ENCODE data around the gene ZDHHC14. TPM values are rescaled to one million over a fixed set of nuclear protein-coding genes. Genes with fewer than 3 reads are reported as not detected.

Gene ZDHHC14
- total RNA-seq, 1 donor from 2014 or later: 26.1 TPM

DNA sequence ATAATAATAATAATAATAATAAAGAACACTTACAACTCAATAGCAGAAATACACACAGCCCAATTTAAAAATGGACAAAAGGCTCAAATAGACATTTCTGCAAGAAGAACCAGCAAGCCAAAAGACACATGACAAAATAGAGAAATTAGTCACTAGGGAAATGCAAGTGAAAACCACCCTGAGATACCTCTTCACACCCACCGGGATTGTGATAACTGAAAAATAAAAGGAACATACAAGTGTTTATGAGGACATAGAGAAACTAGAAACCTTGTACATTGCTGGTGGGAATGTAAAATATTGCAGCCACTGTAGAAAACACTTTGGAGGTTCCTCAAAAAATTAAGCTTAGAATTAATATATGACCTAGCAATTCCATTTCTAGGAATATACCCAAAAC, 59.2 kb downstream of the ZDHHC14 start:
- DNase-seq (ENCODE audit: low spot score): no peak
- Mint-ChIP-seq H3K4me3 (ENCODE audit: unreplicated experiment) (no peak overlapping the region), H3K27me3 (ENCODE audit: unreplicated experiment) (peaks cover 4% of the 10 kb centered on the region), H3K9me3 (ENCODE audit: unreplicated experiment) (no peaks in the 10 kb centered on the region), H3K4me1 (ENCODE audit: unreplicated experiment) (peaks cover 16% of the 10 kb centered on the region), H3K36me3 (ENCODE audit: low read depth, unreplicated experiment) (peaks cover 13% of the 10 kb centered on the region), H3K27ac (ENCODE audit: unreplicated experiment) (no peak overlapping the region)
- TF ChIP-seq CTCF (IDR thresholded peaks at IDR 0.05; ENCODE audit: unreplicated experiment): no peak

- no peak for TF ChIP-seq CTCF (IDR thresholded peaks at IDR 0.05; ENCODE audit: unreplicated experiment)
- Mint-ChIP-seq H3K9me3 (ENCODE audit: unreplicated experiment) (no peaks in the 10 kb centered on the region), H3K36me3 (ENCODE audit: low read depth, unreplicated experiment) (peaks cover 13% of the 10 kb centered on the region), H3K27ac (ENCODE audit: unreplicated experiment) (no peak overlapping the region), H3K4me1 (ENCODE audit: unreplicated experiment) (peaks cover 8% of the 10 kb centered on the region), H3K27me3 (ENCODE audit: unreplicated experiment) (peaks cover under 1% of the 10 kb centered on the region), H3K4me3 (ENCODE audit: unreplicated experiment) (no peak overlapping the region)
- DNase-seq (ENCODE audit: low spot score): no peak
Observed at GRCh38 chr6:157442291-157442690, 61.3 kb downstream of the ZDHHC14 start.

- no peaks in the 10 kb centered on the region for H3K9me3 Mint-ChIP-seq (ENCODE audit: unreplicated experiment)
- peaks cover 5% of the 10 kb centered on the region for H3K4me1 Mint-ChIP-seq (ENCODE audit: unreplicated experiment)
- no peak for DNase-seq (ENCODE audit: low spot score)
Observed at GRCh38 chr6:157443066-157443800, 62.2 kb downstream of the ZDHHC14 start.

GRCh38 chr6:157445277-157446009, 64.5 kb downstream of the ZDHHC14 start:
- H3K4me1 Mint-ChIP-seq (ENCODE audit: unreplicated experiment): no peaks in the 10 kb centered on the region
- peaks cover 9% of the 10 kb centered on the region for H3K36me3 Mint-ChIP-seq (ENCODE audit: low read depth, unreplicated experiment)
- H3K9me3 Mint-ChIP-seq (ENCODE audit: unreplicated experiment): no peaks in the 10 kb centered on the region
- no peak for TF ChIP-seq CTCF (IDR thresholded peaks at IDR 0.05; ENCODE audit: unreplicated experiment)
- H3K27ac Mint-ChIP-seq (ENCODE audit: unreplicated experiment): no peak overlapping the region
- DNase-seq (ENCODE audit: low spot score): no peak
- peaks cover 2% of the 10 kb centered on the region for H3K27me3 Mint-ChIP-seq (ENCODE audit: unreplicated experiment)
- no peak overlapping the region for H3K4me3 Mint-ChIP-seq (ENCODE audit: unreplicated experiment)

More at GRCh38 chr6:157443066-157443800, 62.2 kb downstream of the ZDHHC14 start:
- no peak overlapping the region for H3K4me3 Mint-ChIP-seq (ENCODE audit: unreplicated experiment)
- peaks cover 13% of the 10 kb centered on the region for H3K36me3 Mint-ChIP-seq (ENCODE audit: low read depth, unreplicated experiment)
- H3K27ac Mint-ChIP-seq (ENCODE audit: unreplicated experiment): no peak overlapping the region
- no peak for TF ChIP-seq CTCF (IDR thresholded peaks at IDR 0.05; ENCODE audit: unreplicated experiment)
- H3K27me3 Mint-ChIP-seq (ENCODE audit: unreplicated experiment): peaks cover 2% of the 10 kb centered on the region

DNA sequence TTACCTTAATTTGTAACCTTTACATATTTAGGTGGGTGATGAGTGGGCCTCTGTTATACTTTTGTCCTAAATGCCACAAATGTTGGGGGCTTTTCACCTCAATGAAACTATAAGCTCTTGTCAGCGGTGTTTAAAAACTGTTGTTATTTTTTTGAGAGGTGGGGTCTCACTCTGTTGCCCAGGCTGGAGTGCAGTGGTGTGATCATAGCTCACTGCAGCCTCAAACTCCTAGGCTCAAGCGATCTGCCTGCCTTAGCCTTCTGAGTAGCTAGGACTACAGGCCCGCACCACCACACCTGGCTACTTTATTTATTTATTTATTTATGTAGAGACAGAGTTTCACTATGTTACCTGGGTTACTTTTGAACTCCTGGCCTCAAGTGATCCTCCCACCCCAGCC, 66.7 kb downstream of the ZDHHC14 start:
- TF ChIP-seq CTCF (IDR thresholded peaks at IDR 0.05; ENCODE audit: unreplicated experiment): no peak
- H3K9me3 Mint-ChIP-seq (ENCODE audit: unreplicated experiment): no peaks in the 10 kb centered on the region
- H3K27me3 Mint-ChIP-seq (ENCODE audit: unreplicated experiment): peaks cover 2% of the 10 kb centered on the region
- DNase-seq (ENCODE audit: low spot score): no peak
- H3K4me1 Mint-ChIP-seq (ENCODE audit: unreplicated experiment): no peaks in the 10 kb centered on the region
- H3K27ac Mint-ChIP-seq (ENCODE audit: unreplicated experiment): no peak overlapping the region
- H3K36me3 Mint-ChIP-seq (ENCODE audit: low read depth, unreplicated experiment): peaks cover 9% of the 10 kb centered on the region
- H3K4me3 Mint-ChIP-seq (ENCODE audit: unreplicated experiment): no peak overlapping the region
